HEK293 (cell line): ENCODE results near the gene DGKB.

Experiments used
- CTCF ChIA-PET: fragments of 350-600 bp; formaldehyde crosslinking; extraction: SDS; loops from one replicate; lab custom pipeline; 2021; ENCODE audit warnings: antibody characterized with exemption; lab: Yijun Ruan, JAX
- POLR2A ChIA-PET: fragments of 300-600 bp; formaldehyde crosslinking; extraction: SDS; loops from one replicate; lab custom pipeline; 2020; ENCODE audit warnings: antibody characterized with exemption, inconsistent platforms; lab: Yijun Ruan, JAX
- H3K27ac ChIP-seq: fragments of 200-500 bp; sonication (Bioruptor generic); 2 replicates; pipeline ENCODE4 v1.5.1; 2014; ENCODE audit warnings: low read depth, low read length, control low read depth, inconsistent platforms; ENCODE audit errors: extremely low read depth
- H3K36me3 ChIP-seq, 2 experiments: fragments of 200-500 bp in 1 of 2; sonication (Bioruptor generic) in 1 of 2; 1 replicate in 1 of 2; 2 replicates in 1 of 2; pipeline ENCODE4 v1.5.1; 2014 to 2017; ENCODE audit warnings: inconsistent platforms in 2 of 2, low read length in 2 of 2; ENCODE audit not compliant: control insufficient read depth in 2 of 2, insufficient read depth in 1 of 2
- H3K4me1 ChIP-seq: fragments of 200-500 bp; sonication (Bioruptor generic); 2 replicates; pipeline ENCODE4 v1.5.1; 2014; ENCODE audit warnings: mild to moderate bottlenecking, low read length, inconsistent platforms; ENCODE audit not compliant: control insufficient read depth, insufficient read depth
- H3K4me3 ChIP-seq: 2 replicates; pipeline ENCODE4 v1.5.1; 2011; ENCODE audit warnings: low read depth, mild to moderate bottlenecking, control low read depth, low read length, moderate library complexity
- H3K9me3 ChIP-seq: fragments of 200-500 bp; sonication (Bioruptor generic); 2 replicates; pipeline ENCODE4 v1.5.1; 2014; ENCODE audit warnings: low read depth, low read length, inconsistent platforms; ENCODE audit not compliant: control insufficient read depth, insufficient read depth
- EGR2 ChIP-seq: fragments of 450-650 bp; formaldehyde crosslinking; IDR thresholded peaks from 2 replicates; pipeline ENCODE4 v1.5.1; 2016; ENCODE audit warnings: low read depth, missing biosample characterization, missing genetic modification characterization
- GLI2 ChIP-seq: fragments of 450-650 bp; formaldehyde crosslinking; IDR thresholded peaks from 2 replicates; pipeline ENCODE4; 2017; ENCODE audit warnings: missing biosample characterization, missing genetic modification characterization, low read depth, borderline replicate concordance
- PATZ1 ChIP-seq: fragments of 450-650 bp; formaldehyde crosslinking; IDR thresholded peaks from 2 replicates; pipeline ENCODE4 v1.5.1; 2016; ENCODE audit warnings: missing biosample characterization, missing genetic modification characterization
- SALL2 ChIP-seq: fragments of 450-650 bp; formaldehyde crosslinking; IDR thresholded peaks from 2 replicates; pipeline ENCODE4 v1.5.0; 2017; ENCODE audit warnings: missing biosample characterization, mild to moderate bottlenecking, missing genetic modification characterization, borderline replicate concordance
- ZBTB44 ChIP-seq: fragments of 450-650 bp; IDR thresholded peaks from 2 replicates; pipeline ENCODE4 v1.5.1; 2018; ENCODE audit warnings: missing biosample characterization, mild to moderate bottlenecking, missing genetic modification characterization
- ZBTB7A ChIP-seq: fragments of 450-650 bp; formaldehyde crosslinking; IDR thresholded peaks from 2 replicates; pipeline ENCODE4 v1.5.1; 2016; ENCODE audit warnings: low read depth, missing biosample characterization, missing genetic modification characterization
- ZFHX2 ChIP-seq: fragments of 450-650 bp; formaldehyde crosslinking; conservative IDR thresholded peaks from 2 replicates; pipeline ENCODE4 v1.5.1; 2016; ENCODE audit warnings: missing biosample characterization, missing genetic modification characterization
- ZNF211 ChIP-seq: fragments of 450-650 bp; formaldehyde crosslinking; IDR thresholded peaks from 2 replicates; pipeline ENCODE4 v1.5.1; 2016; ENCODE audit warnings: low read depth, missing biosample characterization, missing genetic modification characterization
- ZNF221 ChIP-seq: fragments of 450-650 bp; formaldehyde crosslinking; IDR thresholded peaks from 2 replicates; pipeline ENCODE4 v1.5.1; 2017; ENCODE audit warnings: missing biosample characterization, missing genetic modification characterization, borderline replicate concordance
- ZNF292 ChIP-seq: fragments of 450-650 bp; formaldehyde crosslinking; IDR thresholded peaks from 2 replicates; pipeline ENCODE4 v1.5.1; 2016; ENCODE audit warnings: low read depth, missing biosample characterization, missing genetic modification characterization, borderline replicate concordance
- ZNF394 ChIP-seq: fragments of 450-650 bp; formaldehyde crosslinking; IDR thresholded peaks from 2 replicates; pipeline ENCODE4 v1.5.1; 2016; ENCODE audit warnings: missing biosample characterization, missing genetic modification characterization, mild to moderate bottlenecking, moderate library complexity, borderline replicate concordance
- ZNF501 ChIP-seq: fragments of 450-650 bp; formaldehyde crosslinking; IDR thresholded peaks from 2 replicates; pipeline ENCODE4 v1.5.1; 2016; ENCODE audit warnings: missing biosample characterization, missing genetic modification characterization
- ZNF521 ChIP-seq: fragments of 450-650 bp; formaldehyde crosslinking; IDR thresholded peaks from 2 replicates; pipeline ENCODE4 v1.5.1; 2017; ENCODE audit warnings: missing biosample characterization, mild to moderate bottlenecking, missing genetic modification characterization
- ZNF549 ChIP-seq: fragments of 450-650 bp; IDR thresholded peaks from 2 replicates; pipeline ENCODE4 v1.5.1; 2018; ENCODE audit warnings: missing biosample characterization, missing genetic modification characterization, mild to moderate bottlenecking, inconsistent platforms, moderate library complexity
- ZNF596 ChIP-seq: fragments of 450-650 bp; IDR thresholded peaks from 2 replicates; pipeline ENCODE4 v1.5.0; 2018; ENCODE audit warnings: missing biosample characterization, mild to moderate bottlenecking, missing genetic modification characterization, moderate library complexity
- ZNF623 ChIP-seq: fragments of 450-650 bp; formaldehyde crosslinking; IDR thresholded peaks from 2 replicates; pipeline ENCODE4 v1.5.1; 2016; ENCODE audit warnings: missing biosample characterization, missing genetic modification characterization
- ZNF660 ChIP-seq: fragments of 450-650 bp; IDR thresholded peaks from 2 replicates; pipeline ENCODE4 v1.5.1; 2018; ENCODE audit warnings: missing biosample characterization, mild to moderate bottlenecking, missing genetic modification characterization
- ZNF701 ChIP-seq: fragments of 450-650 bp; formaldehyde crosslinking; IDR thresholded peaks from 2 replicates; pipeline ENCODE4 v1.5.1; 2016; ENCODE audit warnings: missing biosample characterization, missing genetic modification characterization
- ZNF791 ChIP-seq: fragments of 450-650 bp; formaldehyde crosslinking; IDR thresholded peaks from 2 replicates; pipeline ENCODE4 v1.5.1; 2016; ENCODE audit warnings: missing biosample characterization, missing genetic modification characterization
- ZNF792 ChIP-seq: fragments of 450-650 bp; formaldehyde crosslinking; IDR thresholded peaks from 2 replicates; pipeline ENCODE4 v1.5.1; 2016; ENCODE audit warnings: missing biosample characterization, missing genetic modification characterization
- ZSCAN23 ChIP-seq: fragments of 450-650 bp; formaldehyde crosslinking; IDR thresholded peaks from 2 replicates; pipeline ENCODE4 v1.5.1; 2016; ENCODE audit warnings: missing biosample characterization, missing genetic modification characterization

The DGKB gene

GRCh38 chr7:14902589-14903067, at the start of gene DGKB:
Gene DGKB, minus strand, starts transcription at chr7:14902751.
- TF ChIP-seq ZBTB44 (tag by site-specific recombination) (no peak), ZFHX2 (tag by site-specific recombination) (peak; percentile 55), ZNF549 (no peak), ZNF521 (tag by site-specific recombination) (no peak), ZNF701 (tag by site-specific recombination) (no peak), EGR2 (tag by site-specific recombination) (peak; percentile 67), ZNF211 (tag by site-specific recombination) (no peak)
- TF ChIP-seq, all 188 proteins: peak for 2
- H3K27ac ChIP-seq, result no peak within 1 kb of the TSS
- no peaks in the 10 kb centered on the region for H3K9me3 ChIP-seq
- no peaks in the 10 kb centered on the region for H3K4me1 ChIP-seq
- no peaks in the 10 kb centered on the region for H3K36me3 ChIP-seq
- H3K4me3 ChIP-seq, result peak within 1 kb of the TSS; percentile 38
- POLR2A ChIA-PET, result no interaction called here
- CTCF ChIA-PET, result no interaction called here

- POLR2A ChIA-PET, result no interaction called here
- CTCF ChIA-PET, result interaction anchor here (0.6 kb wide), 1 partner anchor 66 kb away, joined by 3 read pairs; no protein-coding TSS in a partner anchor
- Histone ChIP-seq H3K36me3 (no peaks in the 10 kb centered on the region), H3K4me1 (no peaks in the 10 kb centered on the region), H3K4me3 (no peak overlapping the region), H3K9me3 (no peaks in the 10 kb centered on the region), H3K27ac (no peak overlapping the region)
- TF ChIP-seq ZBTB7A (tag by site-specific recombination) (no peak), PATZ1 (no peak), ZNF660 (tag by site-specific recombination) (no peak), ZNF623 (tag by site-specific recombination) (no peak), ZNF596 (no peak), ZNF501 (tag by site-specific recombination) (no peak), ZNF394 (tag by site-specific recombination) (no peak), ZNF221 (no peak), ZSCAN23 (tag by site-specific recombination) (no peak), ZNF292 (tag by site-specific recombination) (no peak), ZNF792 (no peak), ZNF791 (tag by site-specific recombination) (no peak), GLI2 (tag by site-specific recombination) (no peak), SALL2 (tag by site-specific recombination) (no peak)
Measured at GRCh38 chr7:14950013-14950412, 47.5 kb upstream of the DGKB start.
